HG03520 (cell line): Measurements from ENCODE around the gene LRBA.
"Not testable (repeated sequence)": the region's sequence is repeated elsewhere in the genome, so short reads cannot be mapped to it uniquely, and the experiment has no call there.

Experiments
- ATAC-seq: cut with Tn5 transposase; IDR thresholded peaks from one replicate; pipeline ENCODE4 v1.9.1; 2021; ENCODE audit warnings: mild to moderate bottlenecking, moderate library complexity; ENCODE audit not compliant: unreplicated experiment

The LRBA gene

DNA sequence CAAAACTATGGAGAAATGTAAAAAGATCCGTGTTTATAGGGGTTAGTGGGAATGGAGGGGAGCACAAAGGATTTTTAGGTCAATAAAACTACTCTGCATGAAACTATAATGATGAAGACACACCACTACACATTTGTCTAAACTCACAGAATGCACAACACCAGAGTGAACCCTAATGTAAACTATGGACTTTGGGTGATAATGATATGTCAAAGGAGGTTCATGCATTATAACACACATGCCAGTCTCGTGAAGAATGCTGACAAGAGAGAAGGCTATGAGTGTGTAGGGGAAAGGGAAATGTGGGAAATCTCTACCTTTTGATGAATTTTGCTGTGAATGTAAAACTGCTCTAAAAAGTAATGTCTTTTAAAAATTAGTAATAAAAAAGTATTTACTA, 249.9 kb downstream of the LRBA start:
- ATAC-seq, result no peak

DNA sequence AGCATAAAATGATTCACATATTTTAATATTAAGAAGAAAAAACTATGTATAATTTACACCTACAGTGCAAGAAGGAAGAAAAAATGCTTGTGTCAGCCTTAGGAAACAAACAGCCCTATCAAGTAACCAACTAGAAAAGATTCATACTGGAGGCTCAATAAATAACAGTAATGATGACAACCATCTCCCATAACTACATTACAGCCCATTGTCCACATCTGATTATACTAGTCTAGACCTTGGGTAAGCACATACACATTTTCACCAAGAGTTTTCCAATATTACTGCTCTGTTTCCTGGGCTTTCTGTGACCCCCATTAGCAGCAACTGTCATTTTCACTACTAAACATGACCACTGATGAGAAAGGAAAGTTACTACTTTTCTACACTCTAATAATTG, 263.4 kb downstream of the LRBA start:
- ATAC-seq, result no peak

DNA sequence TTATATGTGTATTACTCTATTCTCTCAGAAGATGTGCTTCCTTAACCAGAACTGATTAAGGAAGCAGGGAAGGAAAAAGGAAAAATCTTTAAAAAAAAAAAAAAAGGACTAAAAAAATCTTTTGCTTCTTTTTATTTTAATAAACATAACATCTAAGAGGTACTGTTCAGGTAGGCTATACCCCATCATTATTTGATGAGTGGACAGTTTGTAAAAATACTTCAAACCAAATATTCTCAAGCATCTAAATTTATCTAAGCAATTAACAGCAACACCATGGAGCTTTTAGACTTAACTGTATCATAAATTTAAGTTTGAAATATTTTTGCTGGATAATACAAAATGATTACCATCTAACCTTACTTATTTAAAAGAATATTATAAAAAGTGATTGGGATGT, 264.3 kb downstream of the LRBA start:
- no peak for ATAC-seq

DNA sequence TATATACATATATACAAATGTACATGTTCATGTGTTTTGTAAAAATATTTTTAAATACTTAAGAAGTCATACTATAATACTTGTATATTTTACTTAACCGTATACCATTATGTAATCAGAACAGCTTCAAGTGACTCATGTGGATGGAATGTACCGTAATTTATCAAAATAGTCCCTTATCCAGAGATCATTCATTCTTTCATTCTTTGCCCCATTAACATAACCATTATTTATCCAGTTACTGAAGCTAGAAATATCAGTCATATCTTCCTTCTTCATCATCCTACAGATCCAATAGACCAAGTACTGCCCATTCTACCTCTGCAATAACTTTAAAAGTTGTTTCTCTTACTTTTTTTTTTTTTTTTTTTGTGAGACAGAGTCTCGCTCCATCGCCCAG, 268.9 kb downstream of the LRBA start:
- ATAC-seq, result no peak

DNA sequence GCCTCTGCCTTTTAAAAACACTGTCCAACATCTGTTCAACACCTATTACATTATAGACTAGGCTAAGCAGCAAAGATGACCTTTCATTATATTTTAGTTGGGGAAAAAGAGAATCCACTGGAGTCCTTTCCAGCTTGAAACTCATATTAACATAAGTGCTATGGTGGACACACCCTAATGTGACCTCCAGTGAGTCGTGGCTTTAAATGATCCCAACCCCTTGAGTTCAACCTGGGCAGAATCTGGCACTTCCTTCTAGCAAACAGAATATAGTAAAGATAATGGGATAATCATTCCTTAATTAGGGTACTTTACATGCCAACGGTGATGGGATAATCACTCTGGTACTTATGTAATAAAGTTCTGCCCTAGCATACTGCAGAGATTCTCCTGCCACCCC, 270.5 kb downstream of the LRBA start:
- no peak for ATAC-seq

DNA sequence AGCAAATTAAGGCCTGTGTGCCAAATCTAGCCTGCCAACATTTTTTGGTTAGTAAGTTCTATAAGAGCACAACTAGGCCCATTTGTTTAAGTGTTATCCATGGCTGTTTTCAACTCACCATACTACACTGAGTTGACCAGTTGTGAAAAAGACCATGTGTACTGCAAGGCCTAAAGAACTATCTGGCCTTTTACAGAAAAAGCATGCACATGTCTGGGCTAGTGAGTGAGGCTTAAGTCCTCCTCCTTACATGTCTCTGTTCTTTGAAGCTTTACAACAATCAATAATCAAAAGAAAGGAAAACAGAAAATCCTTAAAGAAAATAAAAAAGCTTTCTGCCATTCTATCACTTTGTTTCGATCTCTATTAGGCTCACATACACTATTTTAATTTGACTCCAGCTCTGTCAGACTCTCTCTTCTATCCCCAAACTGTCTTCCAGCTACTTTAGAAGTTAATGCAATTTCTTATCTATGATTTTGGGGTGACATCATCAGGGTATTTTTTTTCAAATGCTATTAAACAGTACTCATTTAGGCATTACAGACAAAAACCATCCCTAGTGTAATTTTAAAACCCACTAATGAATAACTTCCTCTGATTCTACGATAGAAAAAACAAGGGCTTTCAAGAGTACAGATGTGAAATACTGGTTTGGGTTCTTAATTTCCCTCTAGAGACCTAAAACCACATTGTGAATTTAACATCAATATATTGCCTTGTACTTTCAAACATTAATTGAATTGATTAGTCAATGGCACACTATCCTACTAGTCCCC, 271.3 kb downstream of the LRBA start:
- no peak for ATAC-seq

DNA sequence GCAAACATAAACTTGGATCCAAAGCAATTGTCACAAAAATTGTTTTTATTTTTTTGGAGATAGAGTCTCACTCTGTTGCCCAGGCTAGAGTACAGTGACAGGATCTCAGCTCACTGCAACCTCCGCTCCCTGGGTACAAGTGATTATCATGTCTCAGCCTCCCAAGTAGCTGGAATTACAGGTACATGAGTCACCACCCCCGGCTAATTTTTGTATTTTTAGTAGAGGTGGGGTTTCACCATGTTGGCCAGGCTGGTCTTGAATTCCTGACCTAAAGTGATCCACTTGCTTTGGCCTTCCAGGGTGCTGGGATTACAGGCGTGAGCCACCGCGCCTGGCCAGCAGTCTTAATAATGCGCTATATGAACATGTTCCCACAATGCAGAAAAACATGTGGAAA, 272.2 kb downstream of the LRBA start:
- ATAC-seq, result not testable (repeated sequence)

DNA sequence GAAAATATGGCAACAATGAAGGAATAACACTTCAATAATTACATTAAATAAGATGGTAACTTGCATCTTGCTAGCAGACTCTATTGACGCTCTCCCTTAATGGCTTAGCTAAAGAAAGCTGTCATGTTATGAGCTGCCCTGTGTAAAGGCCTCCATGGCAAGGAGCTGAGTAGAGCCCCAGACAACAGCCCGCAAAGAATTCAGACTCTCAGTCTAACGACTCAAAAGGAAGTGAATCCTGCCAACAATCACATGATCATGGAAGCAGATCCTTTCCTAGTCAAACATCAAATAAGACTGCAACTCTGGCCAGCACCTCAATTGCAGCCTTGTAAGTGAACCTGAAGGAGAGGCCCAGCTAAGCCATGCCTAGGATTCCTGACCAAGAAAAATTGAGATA, 275.5 kb downstream of the LRBA start:
- no peak for ATAC-seq

DNA sequence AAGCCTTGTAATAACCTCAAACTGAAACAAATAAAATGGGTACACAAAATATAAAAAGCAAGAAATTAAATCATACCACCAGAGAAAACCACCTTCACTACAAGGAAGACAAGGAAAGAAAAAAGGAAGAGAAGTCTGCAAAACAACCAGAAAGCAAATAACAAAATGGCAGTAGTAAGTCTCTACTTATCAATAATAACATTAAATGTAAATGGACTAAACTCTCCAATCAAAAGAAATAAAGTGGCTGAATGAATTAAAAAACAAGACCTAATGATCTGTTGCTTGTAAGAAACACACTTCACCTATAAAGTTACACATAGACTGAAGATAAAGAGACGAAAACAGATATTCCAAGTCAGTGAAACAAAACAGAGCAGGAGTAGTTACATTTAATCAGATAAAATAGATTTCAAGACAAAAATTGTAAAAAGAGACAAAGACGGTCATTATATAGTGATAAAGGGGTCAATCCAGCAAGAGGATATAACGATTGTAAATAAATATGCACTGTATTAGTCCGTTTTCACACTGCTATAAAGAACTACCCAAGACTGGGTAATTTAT, 289.0 kb downstream of the LRBA start:
- ATAC-seq, result no peak

DNA sequence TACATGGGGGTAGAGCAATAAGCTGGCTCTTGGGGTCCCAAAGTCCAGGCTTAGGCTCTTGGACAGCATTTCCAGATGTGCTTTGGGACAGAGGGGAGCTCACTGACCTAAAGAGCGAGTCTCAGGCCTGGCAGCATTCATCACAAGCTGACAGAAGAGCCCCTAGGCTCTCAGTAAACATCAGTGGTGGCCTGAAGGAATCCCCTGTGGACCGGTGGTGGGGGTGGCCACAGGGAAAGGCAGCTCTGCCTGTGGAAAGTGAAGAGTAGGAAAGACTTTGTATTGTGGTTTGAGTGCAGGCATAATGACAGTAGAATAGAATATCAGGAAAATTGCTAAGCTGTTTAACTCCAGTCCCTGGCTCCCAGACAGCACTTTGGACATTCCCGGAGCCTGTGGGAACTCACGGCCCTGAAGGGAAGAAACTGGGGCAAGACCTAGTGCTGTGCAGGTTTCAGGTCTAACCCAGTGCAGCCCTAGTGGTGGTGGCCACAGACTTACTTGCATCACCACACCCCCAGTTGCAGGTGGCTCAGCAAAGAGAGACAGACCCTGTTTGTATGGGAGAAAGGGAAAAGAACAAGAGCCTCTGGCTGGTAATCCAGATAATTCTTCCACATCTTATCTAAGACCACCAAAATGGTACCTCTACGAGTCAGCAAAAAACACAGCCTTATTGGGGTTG, 291.2 kb downstream of the LRBA start:
- ATAC-seq, result no peak

DNA sequence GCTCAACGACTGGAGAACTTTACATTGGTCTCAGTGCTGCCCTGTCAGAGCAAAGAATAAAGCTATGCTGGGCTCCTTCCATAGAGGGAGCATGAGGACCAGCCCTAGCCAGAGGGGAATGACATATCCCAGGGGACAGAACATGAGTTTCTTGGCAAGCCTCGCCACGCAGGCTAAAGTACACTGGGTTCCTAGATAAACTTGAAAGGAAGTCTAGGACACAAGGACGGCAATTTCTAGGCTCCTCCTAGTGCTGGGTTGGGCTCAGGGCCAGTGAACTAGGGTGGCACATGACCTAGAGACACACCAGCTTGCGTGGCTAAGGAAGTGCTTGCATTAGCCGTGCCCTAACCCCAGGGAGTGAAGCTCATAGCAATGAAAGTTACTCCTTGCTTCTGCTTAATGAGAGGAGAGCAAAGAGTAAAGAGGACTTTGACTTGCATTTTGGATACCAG, 292.1 kb downstream of the LRBA start:
- ATAC-seq, result no peak

DNA sequence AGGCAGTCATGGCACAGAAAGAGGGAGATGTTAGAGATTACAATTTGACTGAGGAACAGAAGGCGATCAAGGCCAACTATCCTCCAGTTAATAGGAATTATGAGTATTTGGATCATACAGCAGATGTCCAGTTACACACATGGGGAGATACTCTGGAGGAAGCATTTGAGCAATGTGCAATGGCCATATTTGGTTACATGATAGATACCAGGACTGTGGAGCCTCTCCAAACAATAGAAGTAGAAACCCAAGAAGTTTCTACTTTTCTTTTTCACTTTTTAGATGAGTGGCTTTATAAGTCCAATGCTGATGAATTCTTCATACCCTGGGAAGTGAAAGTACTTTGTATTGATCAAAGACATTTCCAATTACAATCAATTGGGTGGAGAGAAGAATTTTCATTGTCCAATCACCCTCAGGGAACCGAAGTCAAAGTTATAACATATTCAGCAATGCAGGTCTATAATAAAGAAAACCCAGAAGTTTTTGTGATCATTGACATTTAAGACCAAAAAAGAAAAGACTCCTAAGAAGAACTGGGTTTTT, 294.0 kb downstream of the LRBA start:
- ATAC-seq, result no peak

DNA sequence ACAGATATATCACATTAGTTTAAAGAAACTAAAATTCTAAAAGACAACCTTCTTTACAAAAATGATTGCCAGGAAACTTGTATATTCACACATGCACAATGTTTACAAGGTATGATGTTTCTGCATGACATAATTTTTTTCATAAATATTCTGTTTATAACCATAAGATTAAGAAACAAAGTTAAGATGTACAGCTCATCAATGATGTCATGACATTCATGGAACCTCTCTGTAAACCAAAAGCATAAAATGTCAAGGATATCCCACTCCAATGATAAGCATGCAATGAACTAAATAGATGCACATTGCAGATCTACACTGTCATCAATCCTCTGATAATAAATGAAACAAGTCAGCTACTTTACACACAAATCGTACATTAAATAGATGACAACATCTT, 297.1 kb downstream of the LRBA start:
- no peak for ATAC-seq

DNA sequence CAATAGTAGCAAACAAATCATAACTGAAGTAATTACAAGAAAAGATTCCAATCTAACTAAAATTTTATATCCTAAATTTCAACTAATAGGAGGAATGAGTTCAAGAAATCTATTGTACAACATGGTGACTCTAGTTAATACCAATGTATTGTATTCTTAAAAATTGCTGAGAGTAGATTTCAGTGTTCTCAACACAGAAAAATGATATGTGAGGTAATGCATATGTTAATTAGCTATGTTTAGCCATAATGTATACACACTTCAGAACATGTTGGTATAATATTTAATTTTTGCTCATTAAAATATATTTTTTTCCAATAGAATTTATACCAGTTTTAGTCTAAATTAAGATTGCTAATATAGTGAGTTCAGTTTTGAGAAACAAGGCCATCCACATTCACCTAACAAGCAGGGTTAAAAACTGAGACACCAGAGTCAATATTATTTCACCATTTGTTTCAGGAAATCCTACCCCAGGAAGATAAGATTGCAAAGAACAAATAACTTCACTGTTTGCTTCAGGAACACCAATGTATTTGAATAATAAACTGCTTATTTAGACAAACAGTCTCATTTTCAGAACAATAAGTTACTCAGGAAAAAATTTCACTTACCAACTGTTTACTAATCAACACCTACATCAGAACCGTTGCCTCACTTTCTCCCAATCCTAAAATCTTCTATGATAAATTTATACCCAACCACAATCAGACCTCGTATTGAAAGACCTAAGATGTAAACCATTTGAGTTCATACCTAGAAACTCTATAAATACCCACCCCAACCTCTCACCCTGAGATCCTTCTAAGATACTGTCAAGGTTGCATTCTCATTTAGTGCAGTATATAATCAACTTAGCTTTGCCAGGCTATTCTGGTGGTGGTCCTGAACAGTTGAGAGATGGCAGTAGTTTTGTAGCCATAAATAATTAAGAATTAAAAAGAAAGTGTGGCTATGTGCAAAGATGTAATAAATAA, 300.3 kb downstream of the LRBA start:
- ATAC-seq, result no peak

DNA sequence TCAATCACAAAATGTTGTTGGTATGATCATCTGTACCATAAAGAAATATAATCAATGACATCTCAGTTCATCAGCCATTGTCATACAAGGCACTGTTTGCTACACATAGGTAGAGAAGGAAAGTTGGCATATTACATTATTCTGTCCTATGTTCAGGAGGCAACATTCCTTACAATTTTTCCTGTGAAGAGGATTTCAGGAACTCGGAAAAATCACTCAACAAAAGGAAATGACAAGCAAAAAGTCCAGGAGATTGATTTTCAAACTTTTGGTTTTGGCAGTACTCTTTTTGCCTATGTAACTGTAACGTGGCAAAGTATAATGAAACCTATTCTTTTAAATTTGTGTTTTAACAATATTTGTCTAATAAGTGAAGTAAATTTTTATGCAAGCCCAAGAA, 301.8 kb downstream of the LRBA start:
- no peak for ATAC-seq

DNA sequence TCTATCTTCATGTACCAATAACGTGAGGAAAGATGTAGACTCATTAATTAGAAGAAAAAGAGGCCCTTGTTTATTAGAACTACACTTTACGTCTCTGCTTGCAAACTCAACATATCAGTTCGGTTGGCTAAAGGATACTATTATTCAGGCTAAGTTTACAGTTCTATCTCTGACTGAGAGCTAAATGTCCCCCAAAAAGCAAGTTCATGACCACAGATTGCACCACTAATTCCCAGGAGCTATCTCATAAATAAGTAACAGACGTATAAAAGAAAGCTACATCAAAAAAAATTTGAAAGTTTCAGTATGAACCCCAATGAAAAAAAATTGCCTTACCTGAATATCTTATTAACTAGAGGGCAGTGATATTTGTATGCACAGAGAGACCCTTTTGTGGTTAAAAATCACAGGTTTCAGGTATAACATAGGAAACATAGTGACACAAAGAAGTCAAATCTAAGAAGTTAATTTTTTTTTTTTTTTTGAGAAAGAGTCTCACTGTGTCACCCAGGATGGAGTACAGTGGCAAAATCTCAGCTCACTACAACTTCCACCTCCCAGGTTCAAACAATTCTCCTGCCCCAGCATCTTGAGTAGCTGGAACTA, 304.2 kb downstream of the LRBA start:
- ATAC-seq, result no peak

DNA sequence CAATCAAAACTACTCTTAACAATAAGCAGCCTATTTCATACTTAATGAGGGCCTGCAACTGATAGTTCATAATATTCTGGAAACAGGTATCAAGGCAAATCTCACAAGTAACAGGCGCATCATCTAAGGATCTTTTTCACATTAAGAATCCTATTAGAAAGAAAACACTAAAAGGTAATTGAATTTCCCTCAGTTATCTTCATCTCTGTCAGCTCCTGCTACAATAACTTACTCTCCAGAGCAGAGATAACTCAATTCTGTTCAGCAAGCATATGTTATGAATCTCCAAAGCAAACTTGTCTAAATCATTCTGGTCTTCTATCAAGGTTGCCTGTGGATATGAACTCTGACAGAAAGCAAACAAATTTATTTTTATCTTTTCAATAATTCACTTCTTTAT, 307.1 kb downstream of the LRBA start:
- ATAC-seq, result no peak

DNA sequence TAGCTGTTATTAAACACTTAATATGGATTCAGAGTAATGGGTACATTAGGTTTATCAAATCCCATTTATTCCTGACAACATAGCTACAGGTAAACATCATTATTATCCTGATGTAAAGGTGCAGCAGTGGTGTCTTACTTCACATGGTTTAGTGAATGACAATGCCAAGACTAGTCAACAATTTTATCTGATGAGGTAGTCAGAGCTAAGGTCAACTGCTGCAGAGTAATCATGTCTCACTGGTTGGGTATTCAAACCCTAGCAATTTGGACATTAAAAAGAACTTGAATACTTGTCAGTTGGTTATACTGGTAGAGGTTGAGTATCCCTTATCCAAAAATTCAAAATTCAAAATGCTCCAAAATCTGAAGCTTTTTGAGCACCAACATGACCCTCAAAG, 315.5 kb downstream of the LRBA start:
- ATAC-seq, result no peak

DNA sequence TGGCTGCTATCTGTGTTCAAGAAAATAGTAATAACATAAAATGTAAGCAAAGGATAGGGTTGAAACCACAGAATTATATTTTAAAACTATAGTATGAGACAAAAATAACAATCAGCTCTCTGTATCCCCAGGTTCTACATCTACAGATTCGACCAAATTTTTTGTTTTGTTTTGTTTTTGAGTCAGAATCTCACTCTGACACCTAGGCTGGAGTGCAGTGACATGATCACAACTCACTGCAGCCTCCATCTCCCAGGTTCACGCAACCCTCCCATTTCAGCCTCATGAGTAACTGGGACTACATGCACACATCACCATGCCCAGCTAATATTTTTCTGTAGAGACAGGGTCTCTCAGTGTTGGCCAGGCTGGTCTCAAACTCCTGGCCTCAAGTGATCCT, 319.9 kb downstream of the LRBA start:
- no peak for ATAC-seq

DNA sequence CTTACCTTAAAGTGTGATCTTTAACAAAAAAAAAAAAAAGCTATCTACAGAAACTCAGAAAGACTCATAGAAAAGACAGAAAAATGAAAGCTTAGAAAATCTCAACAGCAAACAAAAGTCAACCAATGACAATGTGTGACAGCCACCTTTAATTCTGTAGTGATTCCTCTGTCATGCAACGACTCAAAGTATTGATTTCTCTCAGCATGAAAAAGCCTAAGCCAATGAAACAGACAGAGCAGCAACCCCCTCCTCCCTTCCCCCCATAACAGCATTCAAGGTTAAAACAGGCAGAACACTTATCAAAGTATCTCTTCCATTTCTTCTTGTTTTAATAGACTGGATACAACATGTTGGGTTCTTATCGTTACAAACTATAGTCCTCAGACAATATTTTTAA, 320.6 kb downstream of the LRBA start:
- ATAC-seq, result no peak
